ENCODE measurements around the gene EYA4. TPM values are rescaled to one million over a fixed set of nuclear protein-coding genes. Genes with fewer than 3 reads are reported as not detected.

Gene EYA4
- total and polyA plus RNA-seq, 2 donors (not counting 3 experiments of a cell fraction or from before 2014, with no cell fraction given): not detected

- H2AFZ ChIP-seq (ENCODE audit: low read depth, low read length): no peak overlapping the region
- ChIA-PET CTCF (no interaction called here), POLR2A (no interaction called here)
- H3K79me2 ChIP-seq (ENCODE audit: control insufficient read depth, insufficient read depth, low read length): no peaks in the 10 kb centered on the region
- H3K4me2 ChIP-seq (ENCODE audit: insufficient read depth, low read length): no peak overlapping the region
- no peaks in the 10 kb centered on the region for H3K27me3 ChIP-seq (ENCODE audit: control insufficient read depth in 2 of 2, insufficient read depth in 2 of 2, low read length in 2 of 2)
- H4K20me1 ChIP-seq (replicated peaks; ENCODE audit: control insufficient read depth, extremely low read depth, insufficient read depth, low read length): no peaks in the 10 kb centered on the region
- H3K9me1 ChIP-seq (replicated peaks; ENCODE audit: control insufficient read depth, extremely low read depth, insufficient read depth, low read length): no peaks in the 10 kb centered on the region
- no peak overlapping the region for H3K27ac ChIP-seq (ENCODE audit: insufficient read depth, low read depth, low read length)
- no peaks in the 10 kb centered on the region for H3K9me3 ChIP-seq (replicated peaks; ENCODE audit: control insufficient read depth, insufficient read depth, low read length)
- BruUV-seq (replicated peaks): no TSS peak
- H3K4me3 ChIP-seq (replicated peaks in 1 of 3; ENCODE audit: insufficient read depth in 1 of 3, low read depth in 1 of 3, low read length in 3 of 3): no peak overlapping the region
- no peaks in the 10 kb centered on the region for H3K4me1 ChIP-seq (ENCODE audit: control insufficient read depth, extremely low read depth, insufficient read depth, low read length)
- dilution Hi-C loops (cut with MboI; ENCODE audit: extremely low pct_ligation_motif_present, low sequenced_read_pairs): no loop called here
- DNase-seq (ENCODE audit: low read depth, low spot score): no peak
- intact Hi-C loops (cut with micrococcal nuclease): no loop called here
- no peak overlapping the region for H3K9ac ChIP-seq (replicated peaks; ENCODE audit: extremely low read depth, insufficient read depth, low read length)
- FAIRE-seq: no peak
- no peaks in the 10 kb centered on the region for H3K36me3 ChIP-seq (ENCODE audit: control insufficient read depth in 2 of 2, extremely low read depth in 1 of 2, insufficient read depth in 2 of 2, low read length in 2 of 2)
- no peak for TF ChIP-seq FOS (IDR thresholded peaks at IDR 0.05; ENCODE audit: borderline replicate concordance, insufficient read depth, low read length)
- no peak for TF ChIP-seq EZH2 (IDR thresholded peaks at IDR 0.05; ENCODE audit: borderline replicate concordance, low read depth, low read length, severe bottlenecking)
- no peak for TF ChIP-seq GATA2 (IDR thresholded peaks at IDR 0.05; ENCODE audit: insufficient read depth, insufficient read length, low read depth, low read length)
- TF ChIP-seq POLR2AphosphoS5 (IDR thresholded peaks at IDR 0.05; ENCODE audit: insufficient read depth, low read depth, low read length): no peak
- TF ChIP-seq, protein P1, sequence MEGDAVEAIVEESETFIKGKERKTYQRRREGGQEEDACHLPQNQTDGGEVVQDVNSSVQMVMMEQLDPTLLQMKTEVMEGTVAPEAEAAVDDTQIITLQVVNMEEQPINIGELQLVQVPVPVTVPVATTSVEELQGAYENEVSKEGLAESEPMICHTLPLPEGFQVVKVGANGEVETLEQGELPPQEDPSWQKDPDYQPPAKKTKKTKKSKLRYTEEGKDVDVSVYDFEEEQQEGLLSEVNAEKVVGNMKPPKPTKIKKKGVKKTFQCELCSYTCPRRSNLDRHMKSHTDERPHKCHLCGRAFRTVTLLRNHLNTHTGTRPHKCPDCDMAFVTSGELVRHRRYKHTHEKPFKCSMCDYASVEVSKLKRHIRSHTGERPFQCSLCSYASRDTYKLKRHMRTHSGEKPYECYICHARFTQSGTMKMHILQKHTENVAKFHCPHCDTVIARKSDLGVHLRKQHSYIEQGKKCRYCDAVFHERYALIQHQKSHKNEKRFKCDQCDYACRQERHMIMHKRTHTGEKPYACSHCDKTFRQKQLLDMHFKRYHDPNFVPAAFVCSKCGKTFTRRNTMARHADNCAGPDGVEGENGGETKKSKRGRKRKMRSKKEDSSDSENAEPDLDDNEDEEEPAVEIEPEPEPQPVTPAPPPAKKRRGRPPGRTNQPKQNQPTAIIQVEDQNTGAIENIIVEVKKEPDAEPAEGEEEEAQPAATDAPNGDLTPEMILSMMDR (IDR thresholded peaks at IDR 0.05; ENCODE audit: extremely low read depth in 1 of 2, insufficient read depth in 1 of 2, low read depth in 1 of 2, low read length in 2 of 2): no peak
- no peak for TF ChIP-seq POLR2A (IDR thresholded peaks at IDR 0.05; ENCODE audit: low read depth, low read length)
- no peak for TF ChIP-seq JUN (IDR thresholded peaks at IDR 0.05; ENCODE audit: borderline replicate concordance, insufficient read depth, insufficient read length, low read depth)
- no peak for TF ChIP-seq MAX (IDR thresholded peaks at IDR 0.05; ENCODE audit: insufficient read depth, insufficient read length)
- TF ChIP-seq MYC (IDR thresholded peaks at IDR 0.05; ENCODE audit: low read depth, low read length): no peak
Measured at GRCh38 chr6:133203344-133203697, 37.8 kb upstream of the EYA4 start.
